GM19023 (cell line): ENCODE measurements around the gene CMTR2.
"Not testable (repeated sequence)": the region's sequence is repeated elsewhere in the genome, so short reads cannot be mapped to it uniquely, and the experiment has no call there.

Experiments
- ATAC-seq: cut with Tn5 transposase; IDR thresholded peaks from one replicate; pipeline ENCODE4 v1.9.1; 2021; ENCODE audit warnings: mild to moderate bottlenecking, moderate library complexity; ENCODE audit not compliant: unreplicated experiment

The CMTR2 gene, protein sequence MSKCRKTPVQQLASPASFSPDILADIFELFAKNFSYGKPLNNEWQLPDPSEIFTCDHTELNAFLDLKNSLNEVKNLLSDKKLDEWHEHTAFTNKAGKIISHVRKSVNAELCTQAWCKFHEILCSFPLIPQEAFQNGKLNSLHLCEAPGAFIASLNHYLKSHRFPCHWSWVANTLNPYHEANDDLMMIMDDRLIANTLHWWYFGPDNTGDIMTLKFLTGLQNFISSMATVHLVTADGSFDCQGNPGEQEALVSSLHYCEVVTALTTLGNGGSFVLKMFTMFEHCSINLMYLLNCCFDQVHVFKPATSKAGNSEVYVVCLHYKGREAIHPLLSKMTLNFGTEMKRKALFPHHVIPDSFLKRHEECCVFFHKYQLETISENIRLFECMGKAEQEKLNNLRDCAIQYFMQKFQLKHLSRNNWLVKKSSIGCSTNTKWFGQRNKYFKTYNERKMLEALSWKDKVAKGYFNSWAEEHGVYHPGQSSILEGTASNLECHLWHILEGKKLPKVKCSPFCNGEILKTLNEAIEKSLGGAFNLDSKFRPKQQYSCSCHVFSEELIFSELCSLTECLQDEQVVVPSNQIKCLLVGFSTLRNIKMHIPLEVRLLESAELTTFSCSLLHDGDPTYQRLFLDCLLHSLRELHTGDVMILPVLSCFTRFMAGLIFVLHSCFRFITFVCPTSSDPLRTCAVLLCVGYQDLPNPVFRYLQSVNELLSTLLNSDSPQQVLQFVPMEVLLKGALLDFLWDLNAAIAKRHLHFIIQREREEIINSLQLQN

DNA sequence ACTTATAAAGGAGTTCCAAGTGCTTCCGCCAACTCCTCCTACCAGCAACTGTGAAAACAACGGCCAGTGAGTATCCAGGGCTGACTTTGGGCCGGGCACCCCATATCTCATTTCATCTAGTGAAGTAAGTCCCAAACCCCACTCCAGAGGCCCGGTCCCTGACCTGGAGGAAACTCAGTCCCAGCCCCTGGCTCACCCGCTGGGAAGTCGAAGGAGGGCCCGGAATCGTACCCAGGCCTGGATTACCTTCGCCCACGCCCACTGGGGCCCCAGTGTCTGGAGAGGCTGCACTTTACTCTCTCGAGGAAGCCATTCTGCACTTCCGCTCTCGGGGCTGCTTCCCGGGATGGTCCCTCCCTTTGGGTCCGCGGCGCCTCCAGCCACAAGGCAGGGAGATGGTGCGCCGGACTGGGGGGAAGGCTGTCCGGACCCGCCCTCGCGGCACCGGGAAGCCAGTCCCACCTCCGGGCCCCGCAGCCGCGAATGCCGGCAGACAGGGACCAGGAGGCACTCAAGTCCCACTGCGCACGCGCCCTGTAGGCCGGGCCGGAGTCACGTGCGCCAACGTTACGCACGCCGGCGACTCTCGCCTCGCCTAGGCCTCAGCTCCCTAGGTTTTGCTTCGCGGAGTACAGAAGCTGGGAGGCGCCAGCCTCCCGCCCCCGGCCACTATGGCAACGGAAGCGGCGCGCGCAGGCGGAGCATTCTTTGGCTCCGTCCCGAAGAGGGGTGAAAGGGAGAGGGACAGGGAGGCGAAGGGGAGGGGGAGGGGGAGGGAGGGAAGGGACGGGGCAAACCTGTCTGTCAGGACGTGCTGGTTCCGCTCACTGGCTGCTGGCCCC is at the start of gene CMTR2:
Gene CMTR2 (minus strand): TSS at position 513 of the 842 bp plus-strand sequence. CDS start 3,482 bp downstream, outside the sequence.
- ATAC-seq = peak; percentile 93

- ATAC-seq = no peak
These were observed 49.4 kb upstream of the CMTR2 start for GRCh38 chr16:71338632-71339031.

GRCh38 chr16:71338193-71338592 is 49.0 kb upstream of the CMTR2 start:
- ATAC-seq = no peak

DNA sequence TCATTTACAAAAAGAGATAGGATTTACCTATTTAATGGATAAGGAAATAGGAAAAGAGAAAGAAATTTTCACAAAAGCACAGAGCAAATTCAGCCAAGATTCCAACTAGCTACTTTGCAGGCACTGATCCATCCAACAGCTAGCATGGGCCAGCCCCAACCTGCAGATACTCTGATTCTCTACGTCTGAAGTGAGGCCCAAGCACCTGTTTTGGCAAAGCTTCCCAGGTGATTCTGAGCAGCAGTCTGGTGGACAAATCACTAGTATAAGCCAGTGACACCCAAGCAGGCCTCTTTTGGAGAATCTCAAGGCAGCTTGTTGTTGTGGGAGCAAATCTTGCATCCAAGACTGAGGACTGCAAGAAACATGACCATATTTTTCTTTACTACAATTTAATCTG is 48.4 kb upstream of the CMTR2 start:
- no peak for ATAC-seq

- ATAC-seq = no peak
These were observed 38.9 kb upstream of the CMTR2 start for GRCh38 chr16:71328151-71328550.

- ATAC-seq = no peak
These were observed 38.5 kb upstream of the CMTR2 start for GRCh38 chr16:71327720-71328119.

DNA sequence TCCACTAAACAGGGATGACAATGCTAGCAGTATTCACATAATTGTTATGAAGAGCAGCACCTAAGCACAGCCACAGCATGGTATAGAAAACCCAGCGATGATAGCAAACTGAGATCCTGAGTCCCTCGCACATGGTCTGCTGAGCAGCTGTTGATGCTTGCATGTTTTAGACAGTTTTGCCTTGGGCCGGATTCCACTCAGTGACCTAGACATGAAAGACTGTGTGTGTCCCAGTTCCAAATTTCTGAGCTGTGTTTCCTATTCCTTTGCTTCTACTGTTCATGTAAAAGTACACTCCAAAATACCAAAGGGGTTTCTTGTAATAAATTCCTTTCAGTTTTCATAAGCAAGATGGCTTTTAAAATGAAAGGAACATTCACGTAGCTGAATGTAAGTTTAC is 30.8 kb upstream of the CMTR2 start:
- ATAC-seq = no peak

DNA sequence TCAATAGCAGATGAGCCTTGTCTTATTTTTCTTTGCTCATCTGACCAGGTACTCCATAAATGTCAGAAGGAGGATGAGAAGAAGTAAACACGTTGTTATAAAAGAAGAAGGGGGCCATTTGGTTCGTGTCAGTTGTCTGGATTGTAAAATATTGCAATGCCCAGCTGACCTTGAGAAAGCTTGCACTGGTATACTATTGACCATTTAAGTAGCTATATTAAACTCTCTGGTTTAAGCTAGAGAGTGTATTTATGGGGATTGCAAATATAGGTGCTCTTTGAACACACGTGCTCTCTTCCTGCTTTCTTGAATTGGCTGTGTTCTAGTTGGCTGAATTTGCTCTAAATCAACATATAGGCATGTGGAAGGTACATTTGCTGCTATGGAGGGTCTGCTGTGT is 26.1 kb upstream of the CMTR2 start:
- no peak for ATAC-seq

GRCh38 chr16:71313591-71313990 is 24.4 kb upstream of the CMTR2 start:
- ATAC-seq = not testable (repeated sequence)

- ATAC-seq = no peak
These were observed 22.5 kb upstream of the CMTR2 start for GRCh38 chr16:71311553-71312158.

DNA sequence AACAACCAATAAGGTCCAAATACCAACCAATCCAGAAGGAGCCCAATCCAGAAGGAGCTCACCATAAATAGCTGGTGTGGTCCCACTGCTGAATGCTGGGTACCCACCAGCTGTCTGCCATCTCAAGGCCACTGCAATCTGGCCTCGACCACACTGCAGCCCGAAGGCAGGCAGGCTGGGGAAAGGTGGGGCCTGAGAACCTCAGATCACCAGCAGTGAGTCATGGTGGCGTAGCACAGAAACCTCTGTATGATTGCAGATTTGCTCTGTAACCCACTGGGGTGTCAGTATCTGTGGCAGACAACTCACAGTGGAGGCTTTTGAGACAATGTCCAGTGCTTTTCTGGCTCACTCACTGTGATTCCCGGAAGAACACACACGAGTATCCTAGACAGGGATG is 14.7 kb upstream of the CMTR2 start:
- no peak for ATAC-seq

- ATAC-seq = no peak
These were observed 8.1 kb upstream of the CMTR2 start for GRCh38 chr16:71297341-71297634.

GRCh38 chr16:71296584-71297340 is 7.6 kb upstream of the CMTR2 start:
- no peak for ATAC-seq

DNA sequence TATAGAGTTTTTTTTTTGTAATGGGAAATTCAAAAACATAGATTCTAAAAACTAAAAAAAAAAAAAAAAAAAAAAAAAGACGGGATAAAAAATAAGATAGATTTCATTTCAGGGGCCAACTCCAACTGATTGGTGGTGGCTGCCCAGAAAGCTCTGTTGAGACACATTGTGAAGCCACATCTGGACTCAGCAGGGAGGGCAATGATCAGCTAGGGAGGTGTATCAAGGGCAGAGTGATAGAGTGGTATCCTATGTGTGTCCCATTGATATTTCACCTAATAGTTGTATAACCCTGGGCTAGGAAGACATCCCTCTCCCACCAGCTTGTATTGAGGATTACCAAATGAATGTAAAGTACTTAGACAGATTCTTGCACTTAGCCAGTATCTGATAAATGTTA is 6.7 kb upstream of the CMTR2 start:
- no peak for ATAC-seq

DNA sequence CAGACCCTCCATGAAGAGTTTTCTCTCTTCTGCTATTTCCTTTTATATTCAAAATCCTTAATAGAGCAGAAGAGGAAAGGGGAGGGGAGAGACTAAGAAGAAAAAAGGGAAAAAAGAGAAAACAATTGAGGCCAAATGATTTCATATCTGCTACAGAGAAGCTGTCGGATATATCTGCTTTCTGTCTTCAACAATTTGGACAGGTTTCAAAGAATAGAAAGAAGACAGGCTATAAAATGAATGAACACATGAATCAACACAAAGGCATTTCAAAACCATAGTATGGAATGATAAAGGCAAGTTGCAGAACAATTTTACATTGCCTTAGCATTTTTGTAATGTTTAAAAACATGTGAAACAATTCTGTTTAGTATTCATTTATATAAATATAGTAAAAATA is 4.7 kb upstream of the CMTR2 start:
- no peak for ATAC-seq

DNA sequence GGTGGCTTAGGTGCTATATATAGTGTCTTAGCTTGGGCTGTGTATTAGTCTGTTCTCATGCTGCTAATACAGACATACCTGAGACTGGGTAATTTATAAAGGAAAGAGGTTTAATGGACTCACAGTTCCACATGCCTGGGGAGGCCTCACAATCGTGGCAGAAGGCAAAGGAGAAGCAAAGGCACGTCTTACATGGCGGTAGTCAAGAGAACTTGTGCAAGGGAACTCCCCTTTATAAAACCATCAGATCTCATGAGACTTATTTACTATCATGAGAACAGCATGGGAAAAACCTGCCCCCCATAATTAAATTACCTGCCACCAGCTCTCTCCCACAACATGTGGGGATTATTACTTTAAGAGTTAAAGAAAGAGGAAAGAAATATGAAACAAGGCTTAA is 2.9 kb upstream of the CMTR2 start:
- not testable (repeated sequence) for ATAC-seq

DNA sequence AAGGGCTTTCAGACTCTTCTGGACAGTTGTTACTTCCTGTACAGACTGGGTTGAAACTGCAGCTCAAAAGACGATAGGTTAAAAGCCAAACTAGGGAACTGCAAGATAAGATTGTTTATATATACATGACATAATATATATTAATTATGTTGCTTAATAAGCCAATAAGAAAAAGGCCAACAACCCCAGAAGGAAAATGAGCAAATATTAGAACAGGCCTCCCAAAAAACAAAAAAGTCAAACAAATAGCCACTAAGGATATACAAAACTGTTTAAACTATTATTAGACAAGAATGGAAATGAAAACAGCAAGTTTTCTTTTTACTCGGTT is 495 bp upstream of the CMTR2 start:
- no peak for ATAC-seq

- ATAC-seq = no peak
These were observed 672 bp downstream of the CMTR2 start for GRCh38 chr16:71288570-71288889.

- ATAC-seq = no peak
These were observed 1.3 kb downstream of the CMTR2 start for GRCh38 chr16:71287911-71288310.

- ATAC-seq = no peak
These were observed 1.7 kb downstream of the CMTR2 start for GRCh38 chr16:71287454-71287853.

DNA sequence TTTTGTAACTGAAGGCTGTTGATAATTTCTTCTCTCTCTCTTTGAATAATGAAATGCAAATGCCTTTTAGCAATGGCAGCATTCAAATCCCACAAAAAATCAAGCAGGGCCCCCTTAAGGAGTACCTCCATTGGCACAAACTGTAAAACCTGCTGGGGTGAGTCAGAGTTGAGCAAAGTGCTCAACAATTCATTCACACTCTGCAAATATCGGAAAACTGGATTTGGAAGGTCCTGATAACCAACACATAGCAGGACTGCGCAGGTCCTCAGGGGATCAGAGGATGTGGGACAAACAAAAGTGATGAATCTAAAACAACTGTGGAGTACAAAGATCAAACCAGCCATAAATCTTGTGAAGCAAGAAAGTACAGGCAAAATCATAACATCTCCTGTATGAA is 5.6 kb downstream of the CMTR2 start:
- no peak for ATAC-seq
